SK-N-MC (cell line): Measurements from ENCODE around the gene KCNMA1.

Experiments used
- EZH2 ChIP-seq: fragments of 200-600 bp; sonication (generic); IDR thresholded peaks from one replicate; pipeline ENCODE4 v1.6.1; 2017; ENCODE audit warnings: antibody characterized with exemption
- FOXP2 ChIP-seq: optimal IDR thresholded peaks from 2 replicates; pipeline ENCODE3; 2011; ENCODE audit warnings: mild to moderate bottlenecking, moderate library complexity; ENCODE audit not compliant: insufficient read depth; ENCODE audit errors: extremely low read length, control extremely low read depth
- POLR2AphosphoS5 ChIP-seq: IDR thresholded peaks from 2 replicates; pipeline ENCODE4 v1.6.1; 2012; ENCODE audit warnings: mild to moderate bottlenecking, low read depth, low read length, borderline replicate concordance

- TF ChIP-seq POLR2AphosphoS5 (no peak), EZH2 (no peak), FOXP2 (no peak)
Measured at GRCh38 chr10:76981251-76981650, 656.4 kb downstream of the KCNMA1 start.
